Measurements from ENCODE around the gene SIRPA. TPM values are rescaled to one million over a fixed set of nuclear protein-coding genes. Genes with fewer than 3 reads are reported as not detected.

SIRPA gene
- total and polyA plus RNA-seq, 2 of the 8 experiments (the other 6 are each of a cell fraction or from before 2014, with no cell fraction given): 3.9 to 4.3 TPM

GRCh38 chr20:1897541-1897940, 2.3 kb downstream of the SIRPA start:
- H2BK15ac ChIP-seq (ENCODE audit: low read length): no peak overlapping the region
- H3K79me1 ChIP-seq (ENCODE audit: low read depth, low read length): no peaks in the 10 kb centered on the region
- POLR2A ChIA-PET (ENCODE audit: partially characterized antibody): no interaction called here
- H3K4ac ChIP-seq (replicated peaks; ENCODE audit: insufficient read length, low read depth, low read length): no peak overlapping the region
- peaks cover 14% of the 10 kb centered on the region; the same call in 1 of the 2 replicates for H3K23me2 ChIP-seq (ENCODE audit: low read depth, low read length)
- CTCF ChIA-PET (ENCODE audit: partially characterized antibody): interaction anchor here (0.6 kb wide), 1 partner anchor 51 kb away, joined by 3 read pairs; no protein-coding TSS in a partner anchor
- no peak overlapping the region for H2AFZ ChIP-seq (ENCODE audit: low read length)
- 97% methylated on average over 2 of the region's 2 CpGs; no CpG with 5 or more reads in 1 of the 2 experiments for WGBS, 2 experiments (ENCODE audit: extremely low coverage in 1 of 2, insufficient coverage in 1 of 2, insufficient read length in 1 of 2, insufficient replicate concordance in 2 of 2, low coverage in 1 of 2, low lambda C conversion rate in 2 of 2, missing lambda C conversion rate in 1 of 2)
- H2BK20ac ChIP-seq (ENCODE audit: low read length): no peak overlapping the region
- H3K4me2 ChIP-seq (ENCODE audit: insufficient read depth in 1 of 2, low read depth in 2 of 2, low read length in 2 of 2): no peak overlapping the region; a peak in 1 of 4 replicates
- peaks cover 5 to 35% (median 30%) of the 10 kb centered on the region in 4 experiments for H3K27me3 ChIP-seq (replicated peaks in 1 of 4; ENCODE audit: control insufficient read depth in 3 of 4, extremely low read depth in 1 of 4, insufficient read depth in 3 of 4, low read length in 3 of 4)
- H3K56ac ChIP-seq (replicated peaks; ENCODE audit: insufficient read length, low read depth, low read length): no peak overlapping the region
- no peak overlapping the region for H3K14ac ChIP-seq (ENCODE audit: insufficient read length)
- H3K4me3 ChIP-seq (ENCODE audit: extremely low read depth in 1 of 4, insufficient read depth in 2 of 4, low read depth in 3 of 4, low read length in 4 of 4): no peak overlapping the region
- peaks cover 2 to 11% of the 10 kb centered on the region in 2 experiments for H4K20me1 ChIP-seq (replicated peaks in 1 of 2; ENCODE audit: control insufficient read depth in 1 of 2, insufficient read depth in 2 of 2, low read length in 2 of 2)
- no peak for FAIRE-seq
- H3K9me3 ChIP-seq (ENCODE audit: insufficient read depth in 2 of 2, low read depth in 1 of 2, low read length in 1 of 2): no peaks in the 10 kb centered on the region
- H3K18ac ChIP-seq (ENCODE audit: extremely low read depth, low read length): no peak overlapping the region
- no peak overlapping the region for H4K5ac ChIP-seq (ENCODE audit: insufficient read length, low read depth, low read length)
- no peak overlapping the region for H4K91ac ChIP-seq (replicated peaks; ENCODE audit: insufficient read length, low read length)
- no peak overlapping the region for H2BK5ac ChIP-seq (ENCODE audit: low read depth, low read length)
- H2BK12ac ChIP-seq (ENCODE audit: low read depth, low read length): no peak overlapping the region
- no peak for DNase-seq (ENCODE audit: low read depth in 1 of 2, low spot score in 2 of 2)
- no peak overlapping the region for H2AK5ac ChIP-seq (ENCODE audit: low read depth, low read length)
- H3K9ac ChIP-seq (replicated peaks in 1 of 4; ENCODE audit: extremely low read depth in 1 of 4, low read depth in 3 of 4, low read length in 3 of 4): no peak overlapping the region
- H3K4me1 ChIP-seq (replicated peaks in 1 of 4; ENCODE audit: control insufficient read depth in 3 of 4, insufficient read depth in 4 of 4, low read length in 3 of 4): peaks cover 3 to 23% (median 11%) of the 10 kb centered on the region in 4 experiments
- H4K8ac ChIP-seq (ENCODE audit: extremely low read depth, insufficient read depth, low read length): no peak overlapping the region
- H3K79me2 ChIP-seq (ENCODE audit: control insufficient read depth in 1 of 2, insufficient read depth in 2 of 2, low read length in 2 of 2): no peaks in the 10 kb centered on the region
- no peaks in the 10 kb centered on the region for H3K36me3 ChIP-seq (ENCODE audit: control insufficient read depth in 2 of 4, insufficient read depth in 4 of 4, low read length in 3 of 4)
- no peak overlapping the region for H2BK120ac ChIP-seq (replicated peaks; ENCODE audit: low read depth, low read length)
- H3K27ac ChIP-seq (ENCODE audit: low read depth, low read length): no peak overlapping the region
- H3K23ac ChIP-seq (ENCODE audit: insufficient read length): no peak overlapping the region
- 0 out of 2 replicates have a peak, but pooled peaks have one; percentile 11 for TF ChIP-seq ATF3 (IDR thresholded peaks at IDR 0.05; ENCODE audit: insufficient read depth, low read depth, low read length)
